HepG2 (cell line): Measurements from ENCODE around the gene FSTL1. TPM values are rescaled to one million over a fixed set of nuclear protein-coding genes. Genes with fewer than 3 reads are reported as not detected.

Source experiments
- ATAC-seq: fragments of 200-7000 bp; cut with Tn5 transposase; 3 replicates; pipeline ENCODE4 v1.9.1; 2020; ENCODE audit warnings: mild to moderate bottlenecking, moderate library complexity
- BruUV-seq: library from RNA; stranded (reverse); fragments of 400-500 nt; replicated peaks from 2 replicates; lab custom pipeline; 2021; lab: Mats Ljungman, UMichigan
- CTCF ChIA-PET: fragments of 300-600 bp; formaldehyde crosslinking; extraction: SDS; loops from one replicate; lab custom pipeline; 2021; ENCODE audit warnings: low total read pairs, inconsistent platforms, low intra/inter-chr PET ratio; lab: Yijun Ruan, JAX
- POLR2A ChIA-PET: fragments of 350-600 bp; sonication (Branson Sonifier 250); formaldehyde crosslinking; loops from one replicate; lab custom pipeline; 2020; ENCODE audit warnings: antibody characterized with exemption, inconsistent platforms; lab: Yijun Ruan, JAX
- DNase-seq: peaks from one replicate; pipeline ENCODE4 v3.0.0-alpha.2; 2015; ENCODE audit warnings: low spot score
- FAIRE-seq: peaks from 3 replicates; lab custom pipeline; 2011; peaks lifted over from hg19 to GRCh38; lab: Jason Lieb, UNC
- H2AFZ ChIP-seq: one replicate; pipeline ENCODE4 v1.6.1; 2011; ENCODE audit warnings: low read length, inconsistent platforms
- H3K27ac ChIP-seq: fragments of 300-600 bp; 3 replicates; pipeline ENCODE4 v1.8.0; 2011; ENCODE audit warnings: mixed run types, mild to moderate bottlenecking, mixed read lengths, low read length, inconsistent platforms; ENCODE audit not compliant: insufficient read depth; ENCODE audit errors: extremely low read length
- H3K27me3 ChIP-seq, 2 experiments: fragments of 200-600 bp in 1 of 2; 2 replicates in 1 of 2; 3 replicates in 1 of 2; pipeline versions ENCODE4 v1.6.0 to v1.8.0; 2011; ENCODE audit warnings: low read length in 2 of 2, mild to moderate bottlenecking in 2 of 2, moderate library complexity in 2 of 2, inconsistent platforms in 1 of 2; ENCODE audit not compliant: insufficient read depth in 2 of 2, control insufficient read depth in 1 of 2
- H3K36me3 ChIP-seq, 2 experiments: fragments of 200-600 bp in 1 of 2; replicated peaks in 1 of 2; 2 replicates in 1 of 2; 3 replicates in 1 of 2; pipeline versions ENCODE4 v1.5.1 to v1.8.0; 2011; ENCODE audit warnings: low read length in 2 of 2, inconsistent platforms in 1 of 2; ENCODE audit not compliant: insufficient read depth in 2 of 2, control insufficient read depth in 1 of 2
- H3K4me1 ChIP-seq: 2 replicates; pipeline ENCODE4 v1.5.1; 2012; ENCODE audit warnings: low read length, inconsistent platforms; ENCODE audit not compliant: insufficient read depth
- H3K4me2 ChIP-seq: 2 replicates; pipeline ENCODE4 v1.6.0; 2011; ENCODE audit warnings: low read depth, low read length, inconsistent platforms
- H3K4me3 ChIP-seq, 3 experiments: fragments of 200-600 bp in 1 of 3; sonication (generic), shearing (Covaris generic) in 1 of 3; replicated peaks in 1 of 3; 2 replicates each; pipeline ENCODE4 v1.5.1; 2011 to 2016; ENCODE audit warnings: low read length in 3 of 3, inconsistent platforms in 2 of 3, low read depth in 2 of 3, mild to moderate bottlenecking in 2 of 3, control low read depth in 1 of 3, mixed read lengths in 1 of 3; ENCODE audit not compliant: insufficient read depth in 1 of 3
- H3K79me2 ChIP-seq: one replicate; pipeline ENCODE4 v1.6.1; 2011; ENCODE audit warnings: low read length, inconsistent platforms; ENCODE audit not compliant: insufficient read depth
- H3K9ac ChIP-seq: 2 replicates; pipeline ENCODE4 v1.6.0; 2011; ENCODE audit warnings: mild to moderate bottlenecking, low read depth, low read length, inconsistent platforms; ENCODE audit not compliant: insufficient read depth
- H3K9me3 ChIP-seq: 2 replicates; pipeline ENCODE4 v1.5.1; 2012; ENCODE audit warnings: mild to moderate bottlenecking, low read length
- H4K20me1 ChIP-seq: 2 replicates; pipeline ENCODE4 v1.6.0; 2011; ENCODE audit warnings: inconsistent platforms, mild to moderate bottlenecking, low read length, moderate library complexity; ENCODE audit not compliant: insufficient read depth
- ELF1 ChIP-seq: sonication (generic); formaldehyde crosslinking; IDR thresholded peaks from 2 replicates; pipeline ENCODE4 v1.4.0; 2020; ENCODE audit warnings: missing genetic modification reagents
- JUNB ChIP-seq: sonication (generic); formaldehyde crosslinking; IDR thresholded peaks from 2 replicates; pipeline ENCODE4 v1.8.0; 2022; ENCODE audit warnings: missing genetic modification reagents, mild to moderate bottlenecking, borderline replicate concordance
- KLF9 ChIP-seq: IDR thresholded peaks from 2 replicates; pipeline ENCODE4 v1.6.1; 2016; ENCODE audit warnings: low read depth
- MAFG ChIP-seq: sonication (generic); formaldehyde crosslinking; IDR thresholded peaks from 2 replicates; pipeline ENCODE4 v1.5.1; 2020; ENCODE audit warnings: mild to moderate bottlenecking, missing genetic modification reagents
- MEF2D ChIP-seq: sonication (generic); formaldehyde crosslinking; IDR thresholded peaks from 2 replicates; pipeline ENCODE4 v1.5.1; 2020; ENCODE audit warnings: mild to moderate bottlenecking, missing genetic modification reagents
- MYNN ChIP-seq: sonication (generic); formaldehyde crosslinking; IDR thresholded peaks from 2 replicates; pipeline ENCODE4 v1.4.0; 2020; ENCODE audit warnings: mild to moderate bottlenecking, low read depth, missing genetic modification reagents
- PHB2 ChIP-seq: fragments of 450-650 bp; IDR thresholded peaks from 2 replicates; pipeline ENCODE4 v1.6.1; 2018; ENCODE audit not compliant: partially characterized antibody
- SIX1 ChIP-seq: sonication (generic); formaldehyde crosslinking; IDR thresholded peaks from 2 replicates; pipeline ENCODE4 v1.4.0; 2020; ENCODE audit warnings: missing genetic modification reagents, borderline replicate concordance
- THAP11 ChIP-seq: IDR thresholded peaks from 2 replicates; pipeline ENCODE4 v1.6.1; 2016; ENCODE audit warnings: missing biosample characterization, missing genetic modification reagents
- ZKSCAN5 ChIP-seq: sonication (generic); formaldehyde crosslinking; IDR thresholded peaks from 2 replicates; pipeline ENCODE4 v1.5.1; 2020; ENCODE audit warnings: mild to moderate bottlenecking, missing genetic modification reagents
- ZNF260 ChIP-seq: sonication (generic); formaldehyde crosslinking; IDR thresholded peaks from 2 replicates; pipeline ENCODE4 v1.4.0; 2020; ENCODE audit warnings: missing genetic modification reagents, low read depth, mild to moderate bottlenecking, borderline replicate concordance
- ZNF761 ChIP-seq: sonication (generic); formaldehyde crosslinking; conservative IDR thresholded peaks from 2 replicates; pipeline ENCODE4 v1.4.0; 2020; ENCODE audit warnings: mild to moderate bottlenecking, missing genetic modification reagents
- ZZZ3 ChIP-seq: sonication (generic); formaldehyde crosslinking; IDR thresholded peaks from 2 replicates; pipeline ENCODE4 v1.4.0; 2020; ENCODE audit warnings: missing genetic modification reagents, mild to moderate bottlenecking, borderline replicate concordance
- WGBS: methylation state at CpG from one replicate; pipeline ENCODE4 v1.1.6; 2017; ENCODE audit warnings: low lambda C conversion rate; 5-methylcytosine and 5-hydroxymethylcytosine counted together
- in situ Hi-C: cut with HindIII; loops from 2 replicates; pipeline ENCODE4 v1.10.0; 2017; ENCODE audit warnings: low pct_unique_long_range_greater_than_20kb; ENCODE audit not compliant: extremely low pct_ligation_motif_present
- intact Hi-C: fragments of 100-400 bp; cut with micrococcal nuclease; formaldehyde crosslinking; loops from one replicate; pipeline ENCODE4 v1.10.0; 2022; ENCODE audit not compliant: unreplicated experiment
- polyA plus RNA-seq, 8 experiments: library from polyadenylated mRNA; depleted of rRNA in 3 of 8; stranded (reverse) in 7 of 8; unstranded in 1 of 8; fragments of >200 nt; fragmentation: Illumina TruSeq in 4 of 8; extraction: Trizol in 4 of 8; gene quantifications; 2 replicates each; pipeline versions ENCODE4 v1.2.1 to v1.2.3, GENCODE V29; 2011 to 2016; ENCODE audit warnings: low read depth in 4 of 8, missing spikeins in 1 of 8, mixed read lengths in 1 of 8; ENCODE audit not compliant: insufficient read depth in 1 of 8
- total RNA-seq, 5 experiments: library from RNA; depleted of rRNA; stranded (reverse); fragments of >200 nt; fragmentation: Illumina TruSeq; extraction: Trizol; gene quantifications; 2 replicates each; pipeline ENCODE4 v1.2.3, GENCODE V29; 2016; ENCODE audit warnings: low read depth in 1 of 5
- TF ChIP-seq, protein P1 (sequence below): sonication (generic); formaldehyde crosslinking; IDR thresholded peaks from 2 replicates; pipeline ENCODE4 v1.5.0; 2020; ENCODE audit warnings: missing genetic modification reagents
- TF ChIP-seq, protein P2 (sequence below): sonication (generic); formaldehyde crosslinking; IDR thresholded peaks from 2 replicates; pipeline ENCODE4 v1.8.1; 2023; ENCODE audit warnings: missing genetic modification reagents, mild to moderate bottlenecking, borderline replicate concordance
- TF ChIP-seq, protein P3 (sequence below): sonication (generic); formaldehyde crosslinking; IDR thresholded peaks from 2 replicates; pipeline ENCODE4 v1.4.0; 2020; ENCODE audit warnings: missing genetic modification reagents
- TF ChIP-seq, protein P4 (sequence below): sonication (generic); formaldehyde crosslinking; IDR thresholded peaks from 2 replicates; pipeline ENCODE4 v1.4.0; 2020; ENCODE audit warnings: missing genetic modification reagents

FSTL1 gene
- total and polyA plus RNA-seq, 2 of the 13 experiments (the other 11 are each of a cell fraction or from before 2014, with no cell fraction given) = 0.07 to 0.29 TPM

DNA sequence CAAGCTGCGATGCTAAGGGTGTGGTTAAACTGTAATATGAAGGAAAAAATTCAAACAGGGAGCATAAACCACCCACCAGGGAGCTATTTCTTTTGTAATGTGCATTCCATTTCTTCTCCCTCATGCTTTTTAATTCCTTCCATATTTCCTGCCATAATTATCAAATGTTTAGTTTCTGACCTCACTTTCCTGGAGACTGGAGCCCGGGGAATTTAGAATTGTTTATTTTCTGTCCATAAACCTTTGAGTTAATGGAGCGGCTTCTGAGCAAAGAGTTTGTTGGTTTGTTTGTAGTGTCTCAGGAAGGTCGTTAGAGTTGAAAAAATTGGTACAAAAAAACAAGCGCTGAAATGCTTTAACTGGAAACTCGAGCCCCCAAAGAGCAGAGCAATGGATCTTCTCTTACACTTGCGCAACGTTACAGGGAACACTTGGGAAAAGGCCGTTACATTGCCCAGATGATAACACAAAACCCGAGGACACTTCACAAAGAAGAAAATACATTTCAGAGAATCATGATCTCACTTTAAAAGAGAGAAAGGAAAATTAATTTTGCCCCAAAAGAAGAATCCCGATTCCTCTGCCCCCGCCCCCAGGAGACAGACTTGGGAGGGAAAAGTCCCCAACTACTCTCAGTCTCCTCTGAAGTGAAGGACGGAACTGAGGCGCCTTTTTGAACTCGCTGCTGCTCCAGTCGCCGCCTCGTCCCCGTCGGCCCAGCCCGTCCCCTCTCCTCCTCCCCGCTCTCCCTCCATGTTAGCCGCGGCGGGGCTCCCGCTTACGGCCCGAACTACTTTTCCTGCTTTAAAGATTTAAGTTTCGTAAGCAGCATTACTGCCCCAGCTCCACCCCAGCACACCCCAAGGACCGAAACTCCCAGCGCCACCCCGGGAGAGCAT, 842 bp downstream of the FSTL1 start (continued):
- no peak for TF ChIP-seq PHB2
- TF ChIP-seq, protein P1, sequence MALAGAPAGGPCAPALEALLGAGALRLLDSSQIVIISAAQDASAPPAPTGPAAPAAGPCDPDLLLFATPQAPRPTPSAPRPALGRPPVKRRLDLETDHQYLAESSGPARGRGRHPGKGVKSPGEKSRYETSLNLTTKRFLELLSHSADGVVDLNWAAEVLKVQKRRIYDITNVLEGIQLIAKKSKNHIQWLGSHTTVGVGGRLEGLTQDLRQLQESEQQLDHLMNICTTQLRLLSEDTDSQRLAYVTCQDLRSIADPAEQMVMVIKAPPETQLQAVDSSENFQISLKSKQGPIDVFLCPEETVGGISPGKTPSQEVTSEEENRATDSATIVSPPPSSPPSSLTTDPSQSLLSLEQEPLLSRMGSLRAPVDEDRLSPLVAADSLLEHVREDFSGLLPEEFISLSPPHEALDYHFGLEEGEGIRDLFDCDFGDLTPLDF (CRISPR knock-in tag) = no peak
- TF ChIP-seq ZNF761 = no peak
- TF ChIP-seq ZNF260 (CRISPR knock-in tag) = no peak

DNA sequence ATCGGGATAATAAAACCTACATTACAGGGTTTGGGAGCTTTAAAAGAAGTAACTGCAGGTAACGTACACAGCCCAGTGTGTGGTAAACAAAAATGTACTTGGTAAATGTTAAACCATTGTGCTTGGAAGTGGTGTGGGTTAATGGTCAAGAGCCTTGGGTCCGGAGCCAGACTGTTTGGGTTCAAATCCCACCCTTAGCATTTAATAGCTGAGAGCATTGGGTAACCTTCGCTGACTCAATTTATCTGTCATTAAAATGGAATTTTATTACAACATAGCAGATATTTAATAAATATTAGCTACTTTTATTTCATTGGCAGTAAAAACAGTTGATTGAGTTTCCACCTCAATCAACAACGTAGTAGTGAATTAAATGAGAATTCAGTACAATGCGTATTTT, 1.5 kb downstream of the FSTL1 start:
- WGBS = 45% methylated on average over 6 of the region's 6 CpGs
- TF ChIP-seq, protein P2, sequence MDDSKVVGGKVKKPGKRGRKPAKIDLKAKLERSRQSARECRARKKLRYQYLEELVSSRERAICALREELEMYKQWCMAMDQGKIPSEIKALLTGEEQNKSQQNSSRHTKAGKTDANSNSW (CRISPR knock-in tag) = no peak
- TF ChIP-seq SIX1 (CRISPR knock-in tag) (no peak), MAFG (CRISPR knock-in tag) (no peak), MYNN (CRISPR knock-in tag) (no peak), ZZZ3 (CRISPR knock-in tag) (no peak), KLF9 (no peak), JUNB (CRISPR knock-in tag) (no peak), ZKSCAN5 (no peak), THAP11 (CRISPR knock-in tag) (no peak), ELF1 (no peak), MEF2D (CRISPR knock-in tag) (no peak)
- TF ChIP-seq, protein P3, sequence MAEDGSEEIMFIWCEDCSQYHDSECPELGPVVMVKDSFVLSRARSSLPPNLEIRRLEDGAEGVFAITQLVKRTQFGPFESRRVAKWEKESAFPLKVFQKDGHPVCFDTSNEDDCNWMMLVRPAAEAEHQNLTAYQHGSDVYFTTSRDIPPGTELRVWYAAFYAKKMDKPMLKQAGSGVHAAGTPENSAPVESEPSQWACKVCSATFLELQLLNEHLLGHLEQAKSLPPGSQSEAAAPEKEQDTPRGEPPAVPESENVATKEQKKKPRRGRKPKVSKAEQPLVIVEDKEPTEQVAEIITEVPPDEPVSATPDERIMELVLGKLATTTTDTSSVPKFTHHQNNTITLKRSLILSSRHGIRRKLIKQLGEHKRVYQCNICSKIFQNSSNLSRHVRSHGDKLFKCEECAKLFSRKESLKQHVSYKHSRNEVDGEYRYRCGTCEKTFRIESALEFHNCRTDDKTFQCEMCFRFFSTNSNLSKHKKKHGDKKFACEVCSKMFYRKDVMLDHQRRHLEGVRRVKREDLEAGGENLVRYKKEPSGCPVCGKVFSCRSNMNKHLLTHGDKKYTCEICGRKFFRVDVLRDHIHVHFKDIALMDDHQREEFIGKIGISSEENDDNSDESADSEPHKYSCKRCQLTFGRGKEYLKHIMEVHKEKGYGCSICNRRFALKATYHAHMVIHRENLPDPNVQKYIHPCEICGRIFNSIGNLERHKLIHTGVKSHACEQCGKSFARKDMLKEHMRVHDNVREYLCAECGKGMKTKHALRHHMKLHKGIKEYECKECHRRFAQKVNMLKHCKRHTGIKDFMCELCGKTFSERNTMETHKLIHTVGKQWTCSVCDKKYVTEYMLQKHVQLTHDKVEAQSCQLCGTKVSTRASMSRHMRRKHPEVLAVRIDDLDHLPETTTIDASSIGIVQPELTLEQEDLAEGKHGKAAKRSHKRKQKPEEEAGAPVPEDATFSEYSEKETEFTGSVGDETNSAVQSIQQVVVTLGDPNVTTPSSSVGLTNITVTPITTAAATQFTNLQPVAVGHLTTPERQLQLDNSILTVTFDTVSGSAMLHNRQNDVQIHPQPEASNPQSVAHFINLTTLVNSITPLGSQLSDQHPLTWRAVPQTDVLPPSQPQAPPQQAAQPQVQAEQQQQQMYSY = no peak
- TF ChIP-seq, protein P4, sequence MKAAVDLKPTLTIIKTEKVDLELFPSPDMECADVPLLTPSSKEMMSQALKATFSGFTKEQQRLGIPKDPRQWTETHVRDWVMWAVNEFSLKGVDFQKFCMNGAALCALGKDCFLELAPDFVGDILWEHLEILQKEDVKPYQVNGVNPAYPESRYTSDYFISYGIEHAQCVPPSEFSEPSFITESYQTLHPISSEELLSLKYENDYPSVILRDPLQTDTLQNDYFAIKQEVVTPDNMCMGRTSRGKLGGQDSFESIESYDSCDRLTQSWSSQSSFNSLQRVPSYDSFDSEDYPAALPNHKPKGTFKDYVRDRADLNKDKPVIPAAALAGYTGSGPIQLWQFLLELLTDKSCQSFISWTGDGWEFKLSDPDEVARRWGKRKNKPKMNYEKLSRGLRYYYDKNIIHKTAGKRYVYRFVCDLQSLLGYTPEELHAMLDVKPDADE (CRISPR knock-in tag) = no peak

More for the DNA sequence above, 1.5 kb downstream of the FSTL1 start:
- Histone ChIP-seq H3K79me2 (no peaks in the 10 kb centered on the region), H2AFZ (no peak overlapping the region), H3K27me3 (peaks cover 3 to 47% of the 10 kb centered on the region in 2 experiments; a peak in 4 of 5 replicates), H3K4me1 (0 out of 2 replicates have a peak, but pooled peaks cover 7% of the 10 kb centered on the region), H3K36me3 (no peaks in the 10 kb centered on the region), H3K4me2 (no peak overlapping the region), H4K20me1 (no peaks in the 10 kb centered on the region), H3K27ac (no peak overlapping the region), H3K9ac (no peak overlapping the region), H3K4me3 (no peak overlapping the region), H3K9me3 (no peaks in the 10 kb centered on the region)
- ChIA-PET CTCF (no interaction called here), POLR2A (no interaction called here)
- no peak for FAIRE-seq
- no TSS peak for BruUV-seq
- no peak for DNase-seq
- intact Hi-C loops (no loop called here), in situ Hi-C loops (no loop called here)
- ATAC-seq = no peak
